ENCODE results near the gene FAM241A. TPM values are rescaled to one million over a fixed set of nuclear protein-coding genes. Genes with fewer than 3 reads are reported as not detected.

Gene FAM241A
- total RNA-seq, 2 donors from 2014 or later: 2.0 to 2.6 TPM

DNA sequence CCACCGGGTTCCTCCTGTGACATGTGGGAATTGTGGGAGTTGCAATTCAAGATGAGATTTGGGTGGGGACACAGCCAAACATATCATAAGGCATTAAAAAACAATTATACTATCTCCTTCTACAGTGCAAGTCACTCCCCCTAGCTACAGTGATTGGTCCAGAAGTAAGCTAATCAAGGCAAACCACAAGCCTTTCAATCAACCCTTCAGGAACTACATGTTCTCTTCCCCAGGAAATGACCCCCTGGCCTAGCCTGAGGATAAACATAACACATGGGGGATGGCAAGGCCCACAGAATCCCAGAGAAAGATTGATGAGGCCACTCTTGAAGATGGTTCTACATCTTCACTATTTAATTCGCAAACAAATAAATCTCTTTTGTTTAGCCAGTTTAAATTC is 25.2 kb upstream of the FAM241A start:
- Histone ChIP-seq H3K9me3 (no peaks in the 10 kb centered on the region), H3K27me3 (no peaks in the 10 kb centered on the region), H3K4me1 (no peaks in the 10 kb centered on the region), H3K4me3 (no peak overlapping the region), H3K36me3 (replicated peaks in 1 of 2; ENCODE audit: insufficient read depth in 1 of 2, low read depth in 2 of 2) (no peaks in the 10 kb centered on the region), H3K27ac (no peak overlapping the region)
- TF ChIP-seq, protein P1, sequence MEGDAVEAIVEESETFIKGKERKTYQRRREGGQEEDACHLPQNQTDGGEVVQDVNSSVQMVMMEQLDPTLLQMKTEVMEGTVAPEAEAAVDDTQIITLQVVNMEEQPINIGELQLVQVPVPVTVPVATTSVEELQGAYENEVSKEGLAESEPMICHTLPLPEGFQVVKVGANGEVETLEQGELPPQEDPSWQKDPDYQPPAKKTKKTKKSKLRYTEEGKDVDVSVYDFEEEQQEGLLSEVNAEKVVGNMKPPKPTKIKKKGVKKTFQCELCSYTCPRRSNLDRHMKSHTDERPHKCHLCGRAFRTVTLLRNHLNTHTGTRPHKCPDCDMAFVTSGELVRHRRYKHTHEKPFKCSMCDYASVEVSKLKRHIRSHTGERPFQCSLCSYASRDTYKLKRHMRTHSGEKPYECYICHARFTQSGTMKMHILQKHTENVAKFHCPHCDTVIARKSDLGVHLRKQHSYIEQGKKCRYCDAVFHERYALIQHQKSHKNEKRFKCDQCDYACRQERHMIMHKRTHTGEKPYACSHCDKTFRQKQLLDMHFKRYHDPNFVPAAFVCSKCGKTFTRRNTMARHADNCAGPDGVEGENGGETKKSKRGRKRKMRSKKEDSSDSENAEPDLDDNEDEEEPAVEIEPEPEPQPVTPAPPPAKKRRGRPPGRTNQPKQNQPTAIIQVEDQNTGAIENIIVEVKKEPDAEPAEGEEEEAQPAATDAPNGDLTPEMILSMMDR (IDR thresholded peaks at IDR 0.05): no peak
- no peak for TF ChIP-seq POLR2A (IDR thresholded peaks at IDR 0.05)
- 91 to 93% methylated on average over 2 of the region's 2 CpGs for WGBS, 2 donors
- DNase-seq: no peak
- intact Hi-C loops (cut with DNase I): no loop called here
- ATAC-seq: no peak

DNA sequence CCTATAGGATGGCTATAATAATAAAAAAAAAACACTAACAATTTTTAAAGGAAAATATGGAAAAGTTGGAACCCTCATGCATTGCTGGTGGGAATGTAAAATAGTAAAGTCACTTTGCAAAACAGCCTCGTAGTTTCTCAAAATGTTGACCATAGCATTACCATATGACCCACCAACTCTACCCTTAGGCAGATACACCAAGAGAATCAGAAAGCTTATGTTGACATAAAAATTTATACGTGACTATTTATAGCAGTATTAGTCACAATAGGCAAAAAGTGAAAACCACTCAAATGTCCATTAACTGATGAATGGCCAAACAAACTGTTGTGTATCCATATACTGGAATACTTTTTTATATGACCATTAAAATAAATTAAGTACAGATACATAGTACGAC is 19.8 kb upstream of the FAM241A start:
- no peaks in the 10 kb centered on the region for H3K27me3 ChIP-seq
- 60 to 65% methylated on average over 3 of the region's 3 CpGs for WGBS, 2 donors
- no peak overlapping the region for H3K4me3 ChIP-seq
- no peaks in the 10 kb centered on the region for H3K9me3 ChIP-seq
- TF ChIP-seq, protein P1 (IDR thresholded peaks at IDR 0.05): no peak
- no peak for TF ChIP-seq POLR2A (IDR thresholded peaks at IDR 0.05)
- H3K4me1 ChIP-seq: no peaks in the 10 kb centered on the region
- DNase-seq (no peak), ATAC-seq (no peak)
- intact Hi-C loops (cut with DNase I): no loop called here
- H3K27ac ChIP-seq: no peak overlapping the region
- H3K36me3 ChIP-seq (replicated peaks in 1 of 2; ENCODE audit: insufficient read depth in 1 of 2, low read depth in 2 of 2): no peaks in the 10 kb centered on the region

DNA sequence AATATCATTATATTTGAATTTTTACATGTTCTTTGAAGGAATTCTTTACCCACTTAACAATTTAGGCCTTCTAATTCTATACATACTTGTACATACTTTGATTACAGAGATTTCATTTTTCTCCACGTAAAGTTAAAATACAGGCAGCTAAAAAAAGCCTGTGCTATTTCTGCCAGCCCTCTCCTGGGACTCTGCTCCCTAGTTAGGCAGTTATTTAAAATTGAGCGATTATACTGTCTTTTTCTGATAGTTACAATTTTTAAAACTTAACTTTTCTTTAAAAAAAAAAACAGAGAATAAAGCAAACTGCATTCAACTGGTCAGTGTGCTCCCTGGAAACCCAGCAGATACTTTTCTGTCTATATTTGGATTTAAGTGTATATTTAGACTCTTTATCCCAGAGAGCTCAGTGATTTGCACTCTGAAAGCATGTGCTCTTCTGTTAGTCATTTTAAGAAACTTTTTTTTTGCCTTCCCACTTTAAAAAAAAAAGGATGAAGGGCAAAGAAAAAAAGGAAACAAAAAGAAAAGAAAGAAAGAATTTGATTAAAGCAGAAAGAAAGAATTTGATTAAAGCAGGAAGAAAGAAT is 18.1 kb upstream of the FAM241A start:
- H3K9me3 ChIP-seq: no peaks in the 10 kb centered on the region
- no peak for ATAC-seq
- H3K27ac ChIP-seq: no peak overlapping the region
- no peaks in the 10 kb centered on the region for H3K27me3 ChIP-seq
- intact Hi-C loops (cut with DNase I): no loop called here
- no peaks in the 10 kb centered on the region for H3K4me1 ChIP-seq
- WGBS, 2 donors: 56 to 64% methylated on average over 2 of the region's 2 CpGs
- TF ChIP-seq, protein P1 (IDR thresholded peaks at IDR 0.05): no peak
- TF ChIP-seq POLR2A (IDR thresholded peaks at IDR 0.05): no peak
- H3K4me3 ChIP-seq: no peak overlapping the region
- no peak for DNase-seq
- no peaks in the 10 kb centered on the region for H3K36me3 ChIP-seq (replicated peaks in 1 of 2; ENCODE audit: insufficient read depth in 1 of 2, low read depth in 2 of 2)

DNA sequence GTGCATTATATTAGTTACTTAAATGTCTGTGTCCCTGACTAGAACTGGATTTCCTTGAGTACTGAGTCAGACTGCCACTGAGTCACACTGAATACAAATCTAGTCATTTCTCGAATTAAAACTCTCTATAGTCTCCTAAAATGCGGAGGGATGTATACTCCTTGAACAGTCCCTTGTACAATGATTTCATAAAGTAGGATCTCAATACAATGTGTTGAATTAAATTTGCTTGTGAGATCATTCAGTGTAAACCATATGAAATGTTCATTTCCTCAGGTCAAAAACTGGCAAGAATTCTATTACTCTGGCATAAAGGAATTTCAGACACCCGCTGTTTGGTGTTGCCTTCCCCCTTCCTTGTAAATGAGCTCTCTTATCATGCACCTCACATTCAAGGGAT is 17.5 kb upstream of the FAM241A start:
- 71 to 74% methylated on average over 3 of the region's 3 CpGs for WGBS, 2 donors
- H3K36me3 ChIP-seq (replicated peaks in 1 of 2; ENCODE audit: insufficient read depth in 1 of 2, low read depth in 2 of 2): no peaks in the 10 kb centered on the region
- H3K4me3 ChIP-seq: no peak overlapping the region
- H3K9me3 ChIP-seq: no peaks in the 10 kb centered on the region
- ATAC-seq (no peak), DNase-seq (no peak)
- H3K27me3 ChIP-seq: no peaks in the 10 kb centered on the region
- TF ChIP-seq, protein P1 (IDR thresholded peaks at IDR 0.05): no peak
- no peak for TF ChIP-seq POLR2A (IDR thresholded peaks at IDR 0.05)
- intact Hi-C loops (cut with DNase I): no loop called here
- H3K4me1 ChIP-seq: no peaks in the 10 kb centered on the region
- H3K27ac ChIP-seq: no peak overlapping the region

DNA sequence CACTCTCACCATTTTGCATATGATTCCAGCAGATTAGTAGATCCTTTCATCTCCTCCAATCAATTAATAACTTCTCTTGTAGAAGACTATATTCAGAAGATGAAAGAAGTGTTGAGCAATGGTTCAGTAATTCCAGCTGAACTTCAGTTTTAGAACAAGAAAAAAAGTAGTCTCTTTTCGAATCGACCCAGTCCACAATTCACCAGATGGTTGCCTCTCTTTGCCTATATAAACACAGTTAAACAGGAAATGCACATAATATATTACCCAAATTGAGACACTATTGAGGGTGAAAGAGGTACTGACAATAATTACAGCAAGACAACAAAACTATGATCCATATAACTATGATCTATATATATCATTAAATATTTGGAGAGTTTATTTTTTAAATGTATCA is 16.8 kb upstream of the FAM241A start:
- 37 to 41% methylated on average over 2 of the region's 2 CpGs for WGBS, 2 donors
- intact Hi-C loops (cut with DNase I): no loop called here

More for the DNA sequence above, 16.8 kb upstream of the FAM241A start:
- Histone ChIP-seq H3K4me3 (no peak overlapping the region), H3K9me3 (no peaks in the 10 kb centered on the region), H3K4me1 (no peaks in the 10 kb centered on the region), H3K27me3 (no peaks in the 10 kb centered on the region), H3K36me3 (replicated peaks in 1 of 2; ENCODE audit: insufficient read depth in 1 of 2, low read depth in 2 of 2) (no peaks in the 10 kb centered on the region), H3K27ac (no peak overlapping the region)
- no peak for TF ChIP-seq POLR2A (IDR thresholded peaks at IDR 0.05)
- TF ChIP-seq, protein P1 (IDR thresholded peaks at IDR 0.05): no peak
- ATAC-seq (no peak), DNase-seq (no peak)

Measured in body of pancreas (tissue), 4 donors.